GM18870 (cell line): ENCODE data around the gene COL12A1.

Experiments
- ATAC-seq: cut with Tn5 transposase; IDR thresholded peaks from one replicate; pipeline ENCODE4 v1.9.1; 2021; ENCODE audit warnings: moderate library complexity; ENCODE audit not compliant: unreplicated experiment

Gene COL12A1

DNA sequence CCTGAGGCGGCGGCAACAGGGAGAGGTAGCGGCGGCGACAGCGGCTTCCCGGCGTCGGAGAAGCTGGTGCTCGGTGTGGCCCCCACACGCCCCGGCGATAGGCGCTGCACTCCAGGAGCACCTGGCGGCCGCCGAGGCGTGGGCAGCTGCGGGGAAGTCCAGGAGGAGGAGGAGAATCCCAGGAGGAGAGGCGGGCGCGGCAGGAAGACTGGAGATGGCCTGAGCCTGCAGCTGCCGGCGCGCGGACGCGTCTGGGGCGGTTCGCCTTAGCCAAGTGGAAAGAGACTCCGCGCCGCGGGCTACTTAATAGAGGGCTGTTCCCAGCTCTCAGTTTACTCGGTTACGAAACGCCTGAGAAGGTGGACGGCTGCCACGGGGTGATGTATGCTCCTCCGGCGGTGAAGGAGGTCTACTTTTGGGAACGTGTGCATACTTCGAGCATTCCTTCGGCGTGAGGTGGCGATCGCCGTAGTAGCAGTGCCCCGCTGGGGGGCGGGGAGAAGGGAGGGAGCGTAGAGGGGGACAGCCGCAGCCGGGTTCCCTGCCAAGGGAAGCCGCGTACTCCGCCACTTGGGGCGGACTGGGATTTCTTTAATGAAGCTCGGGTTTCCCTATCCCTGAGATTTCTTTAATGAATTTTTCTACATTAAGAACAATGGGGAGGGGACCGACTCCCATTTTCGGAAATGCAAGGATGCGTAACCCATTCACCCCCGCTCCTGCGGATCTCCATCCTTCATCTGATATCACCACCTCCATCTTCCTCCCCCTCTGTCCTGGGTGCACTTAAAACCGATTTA is at the start of gene COL12A1:
Gene COL12A1, minus strand, starts transcription at position 278 of the 800 bp plus-strand sequence. CDS start 3,261 bp downstream, outside the sequence.
- no peak for ATAC-seq

DNA sequence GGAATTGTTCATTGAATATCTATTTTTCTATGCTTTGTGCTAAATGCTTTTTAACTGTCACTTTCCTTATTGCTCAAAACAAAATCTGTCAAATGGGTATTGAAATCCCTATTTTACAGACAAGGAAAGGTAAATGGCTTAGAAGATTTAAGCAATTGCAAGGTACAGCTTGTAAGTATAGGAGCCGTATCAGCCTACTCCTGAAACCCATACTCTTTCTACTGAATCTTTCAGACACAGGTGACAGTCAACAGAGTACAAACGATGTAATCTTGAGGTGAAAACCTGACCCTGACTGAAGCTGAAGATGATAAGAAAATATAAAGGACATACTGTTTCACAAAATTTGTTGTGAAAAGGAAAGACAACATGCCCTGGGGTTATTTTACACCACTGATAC is 44.7 kb upstream of the COL12A1 start:
- no peak for ATAC-seq

DNA sequence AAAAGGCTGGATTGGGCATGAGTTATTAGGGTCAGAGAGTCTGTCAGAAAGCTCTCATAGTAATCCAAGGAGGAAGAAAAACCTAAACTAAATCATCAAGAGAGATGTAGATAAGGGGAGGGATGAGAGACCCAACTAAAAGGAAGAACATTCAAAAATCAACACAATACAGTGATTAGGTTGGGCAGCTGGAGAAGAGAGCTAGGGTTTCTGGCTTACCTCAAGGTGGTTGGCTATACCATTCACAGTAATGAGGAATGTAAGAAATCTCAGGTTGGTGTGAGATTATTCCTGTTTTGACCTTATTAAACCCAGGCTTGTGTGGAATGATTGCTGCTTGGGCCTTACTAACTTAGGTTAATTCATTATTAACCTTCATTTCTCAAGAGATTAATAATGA is 44.0 kb upstream of the COL12A1 start:
- ATAC-seq = no peak

GRCh38 chr6:75246386-75246785 is 40.5 kb upstream of the COL12A1 start:
- no peak for ATAC-seq

DNA sequence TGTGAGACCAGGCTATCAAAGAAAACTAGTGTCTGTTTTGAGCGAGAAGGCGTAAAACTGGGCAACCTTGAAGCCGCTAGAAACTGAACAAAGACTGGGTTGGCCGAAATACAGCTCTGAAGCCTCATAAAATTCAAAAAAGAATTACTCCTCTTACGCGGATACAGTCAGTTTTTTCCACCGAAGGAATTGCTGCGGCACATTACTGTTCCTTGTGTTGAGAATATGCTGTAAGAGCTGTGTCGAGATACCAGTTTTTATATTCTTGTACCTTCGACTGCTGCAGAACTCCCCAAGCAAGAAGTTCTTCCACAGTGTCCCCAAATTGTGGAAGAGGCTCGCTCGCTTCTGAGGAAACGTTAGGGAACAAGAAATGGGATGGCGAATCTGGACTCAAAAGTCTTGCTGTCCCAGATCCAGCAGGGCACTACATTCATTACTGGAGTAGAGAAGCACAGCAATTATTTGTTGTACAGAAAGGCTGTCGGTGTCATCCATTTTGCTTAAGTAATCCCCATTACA is 38.3 kb upstream of the COL12A1 start:
- no peak for ATAC-seq

- ATAC-seq = peak; percentile 94
These were observed 37.6 kb upstream of the COL12A1 start, which contains the start of gene COX7A2 for GRCh38 chr6:75243333-75244062. COX7A2 (minus strand) TSS chr6:75243801; CDS start chr6:75243734, 67 bp downstream.

- no peak for ATAC-seq
These were observed 30.8 kb upstream of the COL12A1 start for GRCh38 chr6:75236630-75237029.

GRCh38 chr6:75235271-75235670 is 29.4 kb upstream of the COL12A1 start:
- ATAC-seq = no peak

DNA sequence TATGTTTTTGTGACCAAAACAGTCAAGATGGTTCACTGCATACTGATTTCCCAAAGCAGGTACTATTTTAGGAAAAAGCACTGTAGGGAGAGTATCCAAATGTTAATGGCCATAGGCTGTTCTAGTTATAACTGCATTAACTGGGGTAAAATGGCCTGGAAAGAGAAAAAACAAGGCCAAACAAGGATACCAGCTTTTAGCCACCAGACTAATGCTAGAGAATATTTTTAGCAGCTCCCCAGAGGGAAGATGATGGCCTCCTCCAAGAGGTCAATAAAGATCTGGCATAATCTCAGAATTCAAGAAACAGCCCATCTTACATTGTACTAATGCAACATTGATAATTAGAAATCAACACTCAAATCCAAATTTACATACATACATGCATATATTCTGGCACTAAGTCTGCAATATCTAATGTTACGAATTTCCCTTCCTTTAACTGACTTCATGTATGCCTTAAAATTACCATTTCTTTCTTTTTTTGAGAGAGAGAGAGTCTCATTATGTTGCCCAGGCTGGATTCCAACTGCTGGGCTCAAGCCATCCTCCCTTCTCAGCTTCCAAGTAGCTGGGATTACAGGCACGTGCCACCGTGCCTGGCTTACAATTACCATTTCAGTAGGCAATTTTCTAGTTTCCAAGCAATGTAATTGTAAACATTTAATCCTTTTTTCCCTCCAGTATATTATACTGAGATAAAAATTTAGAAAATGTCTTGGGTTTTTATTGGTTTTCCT is 28.4 kb upstream of the COL12A1 start:
- no peak for ATAC-seq

GRCh38 chr6:75233092-75233615 is 27.3 kb upstream of the COL12A1 start:
- ATAC-seq = no peak

- ATAC-seq = no peak
These were observed 24.9 kb upstream of the COL12A1 start for GRCh38 chr6:75230484-75231325.

GRCh38 chr6:75224303-75224926 is 18.6 kb upstream of the COL12A1 start:
- no peak for ATAC-seq

DNA sequence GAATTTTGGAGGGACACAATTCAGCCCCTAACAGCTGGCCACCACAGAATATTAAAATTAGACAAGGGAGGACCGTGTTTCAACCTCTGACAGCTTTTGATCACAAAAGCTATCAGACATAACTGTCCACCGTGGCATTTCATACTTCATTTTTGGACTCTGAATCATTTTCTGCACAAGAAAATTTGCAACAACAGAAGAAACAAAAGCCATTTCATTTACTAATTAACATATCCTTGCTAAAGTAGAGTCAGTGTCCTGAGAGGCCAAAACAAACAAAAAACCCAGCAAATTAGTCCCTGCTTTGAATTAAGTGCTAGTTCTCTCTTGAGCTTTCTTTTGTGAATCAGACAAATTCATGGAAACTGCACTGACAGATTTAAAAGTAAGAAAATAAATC is 17.6 kb upstream of the COL12A1 start:
- ATAC-seq = no peak

DNA sequence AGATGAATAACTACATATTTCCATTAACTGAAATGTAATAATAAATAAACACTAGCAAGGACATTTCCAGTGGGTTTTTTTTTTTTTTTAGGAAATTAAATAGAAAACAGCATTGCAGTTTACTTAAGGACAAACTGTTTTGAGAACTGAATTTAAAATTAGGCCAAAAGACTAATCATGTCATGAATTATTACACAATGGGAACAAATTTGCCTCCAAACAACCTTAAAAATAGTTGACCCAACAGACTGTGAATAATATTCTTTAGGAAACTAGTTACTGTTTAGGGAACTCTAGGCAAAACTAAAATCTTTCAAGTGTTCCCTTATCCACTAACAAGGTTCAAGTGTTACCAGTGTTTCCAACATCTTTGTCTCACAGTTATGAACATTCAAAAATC is 16.4 kb upstream of the COL12A1 start:
- no peak for ATAC-seq

GRCh38 chr6:75221116-75221515 is 15.3 kb upstream of the COL12A1 start:
- ATAC-seq = no peak

GRCh38 chr6:75220357-75220756 is 14.5 kb upstream of the COL12A1 start:
- no peak for ATAC-seq

- ATAC-seq = no peak
These were observed 13.4 kb upstream of the COL12A1 start for GRCh38 chr6:75219263-75219662.

DNA sequence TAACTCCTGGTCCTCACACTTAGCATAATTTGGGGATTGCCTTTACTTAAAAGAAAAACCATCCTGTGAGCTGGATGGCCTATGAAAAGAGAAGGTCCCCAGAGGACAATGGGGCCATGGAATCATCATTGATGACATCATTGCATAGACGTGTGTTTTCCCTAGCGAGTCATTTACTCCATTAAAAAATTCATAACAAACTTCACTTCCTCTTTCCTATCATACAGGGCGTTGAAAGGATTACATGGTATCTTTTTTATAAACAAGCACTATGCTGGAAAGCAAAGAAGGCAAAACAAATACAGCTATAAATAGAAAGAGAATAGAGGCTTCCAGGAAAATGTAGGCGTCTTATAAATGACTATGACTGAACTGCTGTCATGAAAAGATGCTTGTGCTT is 11.3 kb upstream of the COL12A1 start:
- ATAC-seq = no peak

DNA sequence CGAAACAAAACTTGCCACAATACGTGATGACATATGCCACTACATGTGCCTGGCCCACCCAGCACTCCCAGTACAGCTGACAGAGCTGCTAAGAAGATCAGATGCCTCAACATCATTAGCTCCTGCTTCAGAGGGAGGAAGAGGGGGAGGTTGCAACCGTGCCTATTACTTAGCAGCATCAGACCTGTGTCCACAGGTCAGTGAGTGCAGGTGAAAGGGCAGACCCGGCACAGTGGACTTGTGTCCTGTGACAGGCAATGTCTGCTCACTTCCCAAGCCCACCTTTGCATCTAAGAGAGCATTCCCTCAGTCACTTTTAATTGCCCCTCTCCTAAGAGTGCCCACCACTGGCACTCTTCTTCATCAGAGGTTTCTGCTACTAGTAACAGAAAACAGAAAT is 9.4 kb upstream of the COL12A1 start:
- no peak for ATAC-seq

- ATAC-seq = no peak
These were observed 7.9 kb upstream of the COL12A1 start for GRCh38 chr6:75213732-75214131.
